Spinal cord (tissue), 10 donors: Measurements from ENCODE around the gene ECHDC3. TPM values are rescaled to one million over a fixed set of nuclear protein-coding genes. Genes with fewer than 3 reads are reported as not detected.
A peak's percentile ranks its signal among the peaks of the same experiment; 100 is the strongest.

ENCODE experiments used
- DNase-seq, 6 donors: peaks; one replicate each; pipeline versions ENCODE4 v3.0.0 to v3.0.0-alpha.2; 2013 to 2015; ENCODE audit warnings: low spot score in 6 of 6, low read depth in 4 of 6
- H3K27ac ChIP-seq: one replicate; pipeline ENCODE4 v1.5.1; 2013; ENCODE audit warnings: low read depth, low read length, control low read depth
- H3K27me3 ChIP-seq: one replicate; pipeline ENCODE4 v1.6.1; 2013; ENCODE audit warnings: low read length; ENCODE audit not compliant: control insufficient read depth, insufficient read depth
- H3K36me3 ChIP-seq: one replicate; pipeline ENCODE4 v1.6.1; 2013; ENCODE audit warnings: low read length; ENCODE audit not compliant: control insufficient read depth, insufficient read depth
- H3K4me1 ChIP-seq: one replicate; pipeline ENCODE4 v1.6.1; 2013; ENCODE audit warnings: low read length; ENCODE audit not compliant: control insufficient read depth, insufficient read depth
- H3K4me3 ChIP-seq: one replicate; pipeline ENCODE4 v1.5.1; 2013; ENCODE audit warnings: low read depth, low read length, control low read depth
- H3K9me3 ChIP-seq: one replicate; pipeline ENCODE4 v1.6.1; 2013; ENCODE audit warnings: low read length; ENCODE audit not compliant: control insufficient read depth, insufficient read depth
- WGBS: methylation state at CpG from one replicate; pipeline ENCODE4 v1.1.5; 2013; ENCODE audit warnings: missing lambda C conversion rate; ENCODE audit not compliant: insufficient coverage; 5-methylcytosine and 5-hydroxymethylcytosine counted together
- polyA plus RNA-seq, 2 donors: library from polyadenylated mRNA; unstranded; fragments of 120-200 nt; gene quantifications; one replicate each; pipeline ENCODE4 v1.2.1, GENCODE V29; 2013; ENCODE audit not compliant: insufficient read length in 2 of 2
- total RNA-seq, 2 donors: library from RNA; depleted of rRNA in 1 of 2; stranded (reverse); fragments of 120-200 nt in 1 of 2; fragments of >200 nt in 1 of 2; gene quantifications; one replicate each; pipeline versions ENCODE4 v1.2.3 to v1.2.4, GENCODE V29; 2013 to 2014
- donor health status: healthy.

Gene ECHDC3
- total and polyA plus RNA-seq, 4 donors, result 1.9 to 5.9 (median 2.8) TPM

DNA sequence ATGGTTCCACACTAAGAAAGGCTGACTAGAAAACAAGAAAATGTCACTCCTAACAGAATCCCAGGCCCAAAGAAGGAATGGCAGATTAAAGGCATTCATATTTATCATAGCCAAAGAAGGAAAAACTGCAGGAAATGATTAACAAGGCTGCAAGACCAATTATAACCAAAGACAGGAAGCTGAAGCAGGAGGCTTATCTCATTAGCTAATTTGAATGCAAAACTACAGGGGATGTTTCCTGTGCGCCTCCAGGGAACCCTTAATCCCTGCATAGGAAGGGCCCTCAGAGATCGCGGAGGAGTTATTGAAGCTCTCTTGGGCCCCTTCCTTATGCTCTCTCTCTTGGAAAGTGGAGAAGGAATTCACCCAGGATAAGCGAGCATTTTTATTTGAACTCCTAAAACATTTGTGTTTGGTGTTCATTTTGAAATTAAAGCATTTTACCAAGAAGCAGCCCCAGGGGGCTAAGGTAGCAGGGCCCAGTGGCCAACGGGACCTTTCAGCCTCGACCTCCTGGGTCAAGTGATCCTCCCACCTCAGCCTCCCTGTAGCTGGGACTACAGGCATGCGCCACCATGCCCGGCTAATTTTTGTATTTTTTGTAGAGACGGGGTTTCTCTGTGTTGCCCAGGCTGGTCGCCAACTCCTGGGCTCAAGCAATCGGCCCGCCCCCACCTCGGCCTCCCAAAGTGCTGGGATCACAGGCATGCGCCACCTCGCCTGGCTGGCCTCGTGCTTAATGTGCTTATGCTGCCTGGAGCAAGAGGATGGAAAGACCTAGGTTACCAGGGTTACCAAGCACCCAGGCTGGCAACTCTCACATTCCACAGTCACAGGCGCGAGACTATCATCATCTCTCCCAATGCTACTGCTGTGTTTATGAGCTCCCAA, 56.9 kb downstream of the ECHDC3 start:
- Histone ChIP-seq H3K4me1 (peaks cover 8% of the 10 kb centered on the region), H3K27ac (no peak overlapping the region), H3K36me3 (no peaks in the 10 kb centered on the region), H3K9me3 (peaks cover 1% of the 10 kb centered on the region), H3K4me3 (no peak overlapping the region), H3K27me3 (no peaks in the 10 kb centered on the region)
- peak in 3 of 6 donors; percentile 29 to 80 (median 64) for DNase-seq
- WGBS, result 46% methylated on average over 7 of the region's 18 CpGs

DNA sequence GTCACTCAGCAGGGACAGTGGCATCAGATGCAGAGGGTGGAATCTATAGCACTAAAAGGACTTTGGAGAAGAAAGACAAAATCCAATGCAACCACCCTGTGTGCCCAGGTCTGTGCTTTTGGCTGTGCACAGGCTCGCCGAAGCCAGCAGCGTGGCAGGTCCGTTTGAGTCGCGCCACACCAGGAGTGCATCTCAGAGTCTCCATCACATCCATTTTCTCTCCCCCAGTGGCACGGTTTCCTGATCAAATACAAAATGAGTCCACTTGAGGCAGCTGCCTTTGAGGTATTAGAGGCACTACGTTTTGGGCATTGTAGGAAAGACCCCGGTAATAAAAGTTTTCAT, 57.5 kb downstream of the ECHDC3 start:
- WGBS, result 80% methylated on average over 3 of the region's 9 CpGs
- Histone ChIP-seq H3K27me3 (no peaks in the 10 kb centered on the region), H3K27ac (no peak overlapping the region), H3K4me1 (peaks cover 8% of the 10 kb centered on the region), H3K4me3 (no peak overlapping the region), H3K36me3 (no peaks in the 10 kb centered on the region), H3K9me3 (peaks cover 1% of the 10 kb centered on the region)
- no peak for DNase-seq

- no peak for DNase-seq
- H3K36me3 ChIP-seq, result no peaks in the 10 kb centered on the region
- WGBS, result 92% methylated on average over 16 of the region's 16 CpGs
- H3K4me1 ChIP-seq, result peaks cover 5% of the 10 kb centered on the region
- H3K9me3 ChIP-seq, result no peaks in the 10 kb centered on the region
- H3K4me3 ChIP-seq, result no peak overlapping the region
- no peak overlapping the region for H3K27ac ChIP-seq
- no peaks in the 10 kb centered on the region for H3K27me3 ChIP-seq
These were observed 62.2 kb downstream of the ECHDC3 start for GRCh38 chr10:11804336-11804735.

DNA sequence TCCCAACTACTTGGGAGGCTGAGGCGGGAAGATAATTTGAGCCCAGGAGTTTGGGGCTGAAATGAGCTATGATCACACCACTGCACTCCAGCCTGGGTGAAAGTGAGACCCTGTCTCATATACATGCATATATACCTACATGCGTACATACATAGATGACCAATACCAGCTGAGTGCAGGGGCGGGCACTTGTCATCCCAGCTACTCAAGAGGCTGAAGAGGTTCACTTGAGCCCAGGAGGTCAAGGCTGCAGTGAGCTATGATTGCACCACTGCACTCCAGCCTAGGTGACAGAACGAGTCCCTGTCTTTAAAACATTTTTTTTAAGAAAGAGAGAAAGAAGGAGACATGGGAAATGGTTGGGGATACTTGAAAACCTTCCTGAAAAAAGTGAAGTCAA, 63.6 kb downstream of the ECHDC3 start:
- H3K27me3 ChIP-seq, result no peaks in the 10 kb centered on the region
- H3K36me3 ChIP-seq, result no peaks in the 10 kb centered on the region
- H3K27ac ChIP-seq, result no peak overlapping the region
- no peaks in the 10 kb centered on the region for H3K4me1 ChIP-seq
- H3K9me3 ChIP-seq, result no peaks in the 10 kb centered on the region
- 79% methylated on average over 3 of the region's 4 CpGs for WGBS
- DNase-seq, result no peak
- H3K4me3 ChIP-seq, result no peak overlapping the region

- H3K27me3 ChIP-seq, result no peaks in the 10 kb centered on the region
- no peaks in the 10 kb centered on the region for H3K9me3 ChIP-seq
- H3K36me3 ChIP-seq, result no peaks in the 10 kb centered on the region
- WGBS, result 73% methylated on average over 4 of the region's 6 CpGs
- no peak overlapping the region for H3K27ac ChIP-seq
- no peak for DNase-seq
- no peak overlapping the region for H3K4me3 ChIP-seq
- H3K4me1 ChIP-seq, result no peaks in the 10 kb centered on the region
These were observed 64.5 kb downstream of the ECHDC3 start for GRCh38 chr10:11806706-11807105.

GRCh38 chr10:11808808-11809207, 66.6 kb downstream of the ECHDC3 start:
- no peaks in the 10 kb centered on the region for H3K4me1 ChIP-seq
- DNase-seq, result no peak
- no peak overlapping the region for H3K4me3 ChIP-seq
- 100% methylated on average over 1 of the region's 5 CpGs for WGBS
- H3K36me3 ChIP-seq, result no peaks in the 10 kb centered on the region
- no peaks in the 10 kb centered on the region for H3K27me3 ChIP-seq
- H3K9me3 ChIP-seq, result no peaks in the 10 kb centered on the region
- H3K27ac ChIP-seq, result no peak overlapping the region

- H3K9me3 ChIP-seq, result no peaks in the 10 kb centered on the region
- 44% methylated on average over 13 of the region's 13 CpGs for WGBS
- peak in 1 of 6 donors; percentile 42 for DNase-seq
- H3K36me3 ChIP-seq, result no peaks in the 10 kb centered on the region
- H3K4me1 ChIP-seq, result no peaks in the 10 kb centered on the region
- no peak overlapping the region for H3K27ac ChIP-seq
- no peaks in the 10 kb centered on the region for H3K27me3 ChIP-seq
- no peak overlapping the region for H3K4me3 ChIP-seq
These were observed 68.2 kb downstream of the ECHDC3 start for GRCh38 chr10:11810313-11810766.

DNA sequence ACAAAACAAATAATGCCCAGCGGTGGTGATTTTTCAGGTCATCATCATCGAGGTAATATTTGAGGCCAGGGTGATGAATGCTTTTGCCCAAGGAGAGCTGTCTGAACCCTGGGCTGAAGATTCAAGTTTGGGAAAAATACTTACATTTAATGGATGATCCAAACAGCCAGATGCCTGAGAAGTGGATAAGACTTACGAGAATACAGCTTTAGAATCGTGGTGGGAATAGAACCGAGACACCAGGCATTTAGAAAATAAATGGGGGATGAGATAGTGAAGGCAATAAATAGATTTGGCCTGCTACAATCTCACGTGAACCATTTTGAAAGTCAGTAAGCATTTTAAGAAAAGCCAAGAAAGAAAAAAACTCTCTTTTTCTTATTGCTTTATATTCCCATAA, 68.8 kb downstream of the ECHDC3 start:
- peak in 1 of 6 donors; percentile 83 for DNase-seq
- Histone ChIP-seq H3K27me3 (no peaks in the 10 kb centered on the region), H3K4me3 (no peak overlapping the region), H3K9me3 (no peaks in the 10 kb centered on the region), H3K36me3 (no peaks in the 10 kb centered on the region), H3K4me1 (no peaks in the 10 kb centered on the region), H3K27ac (no peak overlapping the region)
- 46% methylated on average over 5 of the region's 6 CpGs for WGBS

DNA sequence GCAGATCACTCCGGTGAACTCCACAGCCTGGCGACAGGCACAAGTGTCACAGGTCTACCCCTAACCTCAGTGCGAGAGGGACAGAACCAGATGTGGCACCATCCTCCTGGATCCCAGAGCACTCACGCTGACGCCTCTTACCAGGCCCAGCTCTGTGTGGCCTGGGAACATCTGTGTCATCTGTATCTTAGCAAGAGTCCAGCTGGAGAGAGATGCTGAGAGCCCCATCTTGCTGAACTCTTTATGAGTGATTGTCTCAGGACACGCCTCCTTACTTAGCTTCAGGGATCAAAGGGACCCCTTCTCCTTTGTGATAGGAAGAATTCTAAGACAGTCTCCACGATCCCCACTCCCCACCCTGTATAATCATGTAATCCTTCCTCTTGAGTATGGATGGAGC, 71.0 kb downstream of the ECHDC3 start:
- DNase-seq, result no peak
- WGBS, result 93% methylated on average over 5 of the region's 7 CpGs

More for the DNA sequence above, 71.0 kb downstream of the ECHDC3 start:
- Histone ChIP-seq H3K27me3 (no peaks in the 10 kb centered on the region), H3K27ac (no peak overlapping the region), H3K4me1 (no peaks in the 10 kb centered on the region), H3K36me3 (no peaks in the 10 kb centered on the region), H3K4me3 (no peak overlapping the region), H3K9me3 (no peaks in the 10 kb centered on the region)
